Uterus (tissue), 2 donors: ENCODE data around the gene CDC42EP3.

Experiments used
- CTCF ChIP-seq, 4 experiments: fragments of 200-600 bp in 2 of 4; fragments of 450-650 bp in 2 of 4; sonication (generic) in 2 of 4; IDR thresholded peaks; one replicate each; pipeline ENCODE4 v1.5.1; 2016 to 2019; ENCODE audit warnings: antibody characterized with exemption in 4 of 4, mild to moderate bottlenecking in 2 of 4, moderate library complexity in 1 of 4
- POLR2A ChIP-seq, 2 donors: fragments of 450-650 bp; IDR thresholded peaks; one replicate each; pipeline ENCODE4 v1.6.1; 2016; ENCODE audit warnings: antibody characterized with exemption in 2 of 2, mild to moderate bottlenecking in 1 of 2, moderate library complexity in 1 of 2

DNA sequence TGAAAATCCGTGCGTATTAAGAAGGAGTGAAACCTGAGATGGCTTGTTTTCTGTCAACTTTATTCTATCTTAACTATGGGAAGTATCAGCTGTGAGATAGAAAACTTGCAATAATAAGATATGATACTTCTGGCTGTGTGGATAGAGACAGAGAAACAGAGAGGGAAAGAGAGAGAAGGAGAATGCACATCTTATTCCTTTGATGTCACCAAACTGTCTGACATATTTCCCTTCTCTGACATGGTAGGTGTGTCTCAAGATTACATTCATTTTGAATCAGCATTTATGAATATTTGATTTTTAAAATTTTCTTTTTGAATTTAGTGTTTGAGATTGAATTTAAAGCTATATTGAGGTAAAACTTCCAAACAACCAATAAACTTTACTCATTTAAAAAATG lies 69.4 kb downstream of the CDC42EP3 start:
- TF ChIP-seq CTCF (IDR thresholded peaks at IDR 0.05) (no peak), POLR2A (IDR thresholded peaks at IDR 0.05) (no peak)
